Heart right ventricle (tissue), 16 donors: ENCODE measurements around the gene DIAPH3. TPM values are rescaled to one million over a fixed set of nuclear protein-coding genes. Genes with fewer than 3 reads are reported as not detected.

Experiments used
- ATAC-seq, 8 donors: fragments of 200-7000 bp; cut with Tn5 transposase; one replicate each; pipeline ENCODE4 v1.9.1; 2020; ENCODE audit warnings: mild to moderate bottlenecking in 8 of 8, moderate library complexity in 8 of 8, moderate number of reproducible peaks in 1 of 8
- DNase-seq, 2 donors: peaks; one replicate each; pipeline ENCODE4 v3.0.0-alpha.2; 2020
- H3K27ac ChIP-seq, 10 donors: fragments of 200-600 bp; sonication (generic) in 2 of 10; one replicate each; pipeline versions ENCODE4 v1.5.0 to v1.8.0; 2020 to 2022; ENCODE audit warnings: mild to moderate bottlenecking in 3 of 10
- H3K27me3 ChIP-seq, 7 donors: fragments of 200-600 bp; one replicate each; pipeline ENCODE4 v1.8.0; 2021 to 2022; ENCODE audit warnings: mild to moderate bottlenecking in 2 of 7
- H3K36me3 ChIP-seq, 9 donors: fragments of 200-600 bp; sonication (generic) in 1 of 9; one replicate each; pipeline versions ENCODE4 v1.5.0 to v1.8.0; 2020 to 2022; ENCODE audit warnings: mild to moderate bottlenecking in 2 of 9
- H3K4me1 ChIP-seq, 9 donors: fragments of 200-600 bp; sonication (generic) in 1 of 9; one replicate each; pipeline versions ENCODE4 v1.5.0 to v1.8.0; 2020 to 2022; ENCODE audit warnings: mild to moderate bottlenecking in 4 of 9
- H3K4me3 ChIP-seq, 10 donors: fragments of 200-600 bp; sonication (generic) in 2 of 10; one replicate each; pipeline versions ENCODE4 v1.5.0 to v1.8.0; 2020 to 2022; ENCODE audit warnings: mild to moderate bottlenecking in 7 of 10, moderate library complexity in 2 of 10
- H3K9me3 ChIP-seq, 11 donors: fragments of 200-600 bp in 10 of 11; sonication (generic) in 2 of 11; one replicate each; pipeline versions ENCODE4 v1.5.0 to v1.8.0; 2013 to 2022; ENCODE audit warnings: mild to moderate bottlenecking in 2 of 11, control low read depth in 1 of 11, moderate library complexity in 1 of 11
- CTCF ChIP-seq, 9 donors: fragments of 200-600 bp; sonication (generic) in 2 of 9; IDR thresholded peaks; one replicate each; pipeline versions ENCODE4 v1.5.0 to v1.8.0; 2021 to 2022; ENCODE audit warnings: antibody characterized with exemption in 9 of 9, mild to moderate bottlenecking in 5 of 9, moderate library complexity in 1 of 9
- WGBS, 2 donors: extraction: QIAGEN DNeasy Blood & Tissue Kit; methylation state at CpG; one replicate each; pipeline ENCODE4 v1.1.7; 2013; ENCODE audit warnings: inconsistent platforms in 1 of 2; 5-methylcytosine and 5-hydroxymethylcytosine counted together
- intact Hi-C, 10 donors: fragments of 100-400 bp; cut with DNase I; formaldehyde crosslinking; loops; one replicate each; pipeline versions ENCODE4 v1.11.1 to v1.14.2; 2022
- polyA plus RNA-seq, 2 donors: library from polyadenylated mRNA; stranded (reverse); fragments of 200-250 nt; gene quantifications; one replicate each; pipeline ENCODE4 v1.2.3, GENCODE V29; 2013
- total RNA-seq, 10 donors: library from RNA; stranded (reverse); fragmentation: NEBNext Ultra II Directional in 3 of 10; extraction: Animal tissue kit (Norgen Biotek cat#: 25700) in 3 of 10; gene quantifications; one replicate each; pipeline versions ENCODE4 v1.2.1 to v1.2.4, GENCODE V29; 2021 to 2023
- donor health status: Arrhythmogenic right ventricular cardiomyopathy.
- donor health status: ischemic (EF 13 %, LVEDD 7.1; RV severe dilation, severe dysfunction).
- donor health status: healthy with polysubstance abuse.
- donor health status: DM: no; HTN: yes; CAD: no.
- donor health status: DM: no; HTN: no; CAD: no.
- donor health status: ischemic (EF 25% LVEDD 6.9; RV normal size, moderate dysfunction).
- donor health status: ischemic (EF 25% LVEDD 5.7; RV mildly dilated, moderate dysfunction).
- donor health status: healthy.
- donor health status: DM: yes; HTN: yes; CAD: no.
- donor health status: Ischemic cardiomyopathy.
- donor health status: ischemic (EF 35%, LVEDD 5.7; RV mildly dilated, moderate dysfunction).
- donor health status: nonischemic (EF 11% LVEDD 7.7; RV severe dilation, severe dysfunction).
- donor health status: DM: yes; HTN: yes; CAD: no.
- donor health status: PGD.
- donor health status: ischemic (EF 29% LVEDD 5.4; RV normal size, mild dysfunction).
- donor health status: nonischemic (EF 23%, LVEDD 6.1; RV moderate dilation, normal function).

DIAPH3 gene
- total and polyA plus RNA-seq, 12 donors, result 0.04 to 2.2 (median 0.19) TPM

- ATAC-seq, result peak in 7 of 8 donors; percentile 13 to 60 (median 49)
- peak overlapping the region; percentile 47 to 85 (median 67) for H3K4me3 ChIP-seq
Observed at GRCh38 chr13:60164234-60164889, 634 bp upstream of the DIAPH3 start.

GRCh38 chr13:60162096-60162495, 1.6 kb downstream of the DIAPH3 start:
- no peaks in the 10 kb centered on the region for H3K36me3 ChIP-seq
- peaks cover 0 to 6% (median 0%) of the 10 kb centered on the region in 11 donors for H3K9me3 ChIP-seq
- H3K27me3 ChIP-seq, result no peaks in the 10 kb centered on the region
- ATAC-seq (no peak), DNase-seq (no peak)
- intact Hi-C loops, result loop anchor here in 4 of 10 donors (5.0 to 10.0 kb wide), 2 partner anchors 233 to 235 kb away; partner anchors contain the start of gene TDRD3 (in 4 of the 4)
- no peak overlapping the region for H3K4me3 ChIP-seq
- no peak overlapping the region for H3K27ac ChIP-seq
- TF ChIP-seq CTCF (IDR thresholded peaks at IDR 0.05), result no peak
- H3K4me1 ChIP-seq, result peaks cover 3 to 25% (median 20%) of the 10 kb centered on the region in 9 donors

More at GRCh38 chr13:60164234-60164889, 634 bp upstream of the DIAPH3 start:
- Histone ChIP-seq H3K4me1 (peaks cover 3 to 25% (median 20%) of the 10 kb centered on the region in 9 donors), H3K9me3 (no peaks in the 10 kb centered on the region), H3K27me3 (no peaks in the 10 kb centered on the region), H3K27ac (peak overlapping the region; percentile 55 to 95 (median 91)), H3K36me3 (no peaks in the 10 kb centered on the region)
- intact Hi-C loops, result loop anchor here in 4 of 10 donors (5.0 to 10.0 kb wide), 2 partner anchors 230 to 233 kb away; partner anchors contain the start of gene TDRD3 (in 4 of the 4)
- TF ChIP-seq CTCF (IDR thresholded peaks at IDR 0.05), result no peak
- DNase-seq, result no peak
- 5 to 6% methylated on average over 9 of the region's 9 CpGs for WGBS, 2 donors

- Histone ChIP-seq H3K27ac (no peak overlapping the region), H3K9me3 (peaks cover 0 to 8% (median 0%) of the 10 kb centered on the region in 11 donors), H3K4me3 (no peak overlapping the region), H3K27me3 (no peaks in the 10 kb centered on the region), H3K4me1 (peaks cover 2 to 6% (median 3%) of the 10 kb centered on the region in 9 donors), H3K36me3 (no peaks in the 10 kb centered on the region)
- intact Hi-C loops, result no loop called here
- no peak for TF ChIP-seq CTCF (IDR thresholded peaks at IDR 0.05)
- no peak for DNase-seq
- ATAC-seq, result no peak
Observed at GRCh38 chr13:60158321-60158801, 5.4 kb downstream of the DIAPH3 start.

GRCh38 chr13:60155978-60156377, 7.8 kb downstream of the DIAPH3 start:
- no peaks in the 10 kb centered on the region for H3K27me3 ChIP-seq
- intact Hi-C loops, result no loop called here
- ATAC-seq (no peak), DNase-seq (no peak)
- H3K27ac ChIP-seq, result no peak overlapping the region
- H3K9me3 ChIP-seq, result peaks cover 0 to 8% (median 0%) of the 10 kb centered on the region in 11 donors
- H3K36me3 ChIP-seq, result no peaks in the 10 kb centered on the region
- no peak overlapping the region for H3K4me3 ChIP-seq
- no peaks in the 10 kb centered on the region for H3K4me1 ChIP-seq
- TF ChIP-seq CTCF (IDR thresholded peaks at IDR 0.05), result no peak
